Peyer's patch (tissue), 4 donors: Measurements from ENCODE around the gene MICB. TPM values are rescaled to one million over a fixed set of nuclear protein-coding genes. Genes with fewer than 3 reads are reported as not detected.
A peak's percentile ranks its signal among the peaks of the same experiment; 100 is the strongest.

Experiments
- DNase-seq, 3 donors: peaks; one replicate each; pipeline ENCODE4 v3.0.0-alpha.2; 2017 to 2019
- H3K27ac ChIP-seq, 4 donors: fragments of 200-600 bp; sonication (generic); one replicate each; pipeline ENCODE4 v1.5.1; 2016 to 2019
- H3K27me3 ChIP-seq, 2 donors: fragments of 200-600 bp; sonication (generic); one replicate each; pipeline ENCODE4 v1.5.1; 2019
- H3K36me3 ChIP-seq, 3 donors: fragments of 200-600 bp; sonication (generic); one replicate each; pipeline ENCODE4 v1.5.1; 2016 to 2019
- H3K4me1 ChIP-seq, 4 donors: fragments of 200-600 bp; sonication (generic); one replicate each; pipeline ENCODE4 v1.5.1; 2016 to 2019
- H3K4me3 ChIP-seq, 4 donors: fragments of 200-600 bp; sonication (generic); 1 replicate in 3 of 4; 2 replicates in 1 of 4; pipeline ENCODE4 v1.5.1; 2016 to 2019; ENCODE audit warnings: mild to moderate bottlenecking in 1 of 4
- H3K9me3 ChIP-seq, 4 donors: fragments of 200-600 bp; sonication (generic); one replicate each; pipeline ENCODE4 v1.5.1; 2016 to 2019; ENCODE audit warnings: mild to moderate bottlenecking in 1 of 4
- POLR2A ChIP-seq, 2 donors: fragments of 450-650 bp; IDR thresholded peaks; one replicate each; pipeline ENCODE4 v1.5.1; 2017; ENCODE audit warnings: antibody characterized with exemption in 2 of 2, mild to moderate bottlenecking in 2 of 2, moderate library complexity in 2 of 2
- total RNA-seq, 4 donors: library from RNA; depleted of rRNA; stranded (reverse); fragments of >200 nt; gene quantifications; one replicate each; pipeline ENCODE4 v1.1.0, GENCODE V29; 2016
- TF ChIP-seq, protein P1 (sequence below), 6 experiments: fragments of 450-650 bp in 4 of 6; fragments of 200-600 bp in 2 of 6; sonication (generic) in 1 of 6; IDR thresholded peaks; one replicate each; pipeline ENCODE4 v1.5.1; 2017 to 2019; ENCODE audit warnings: antibody characterized with exemption in 6 of 6, mild to moderate bottlenecking in 3 of 6, moderate library complexity in 1 of 6

MICB gene
- total RNA-seq, 4 donors from 2014 or later: 4.7 to 9.9 (median 8.0) TPM

DNA sequence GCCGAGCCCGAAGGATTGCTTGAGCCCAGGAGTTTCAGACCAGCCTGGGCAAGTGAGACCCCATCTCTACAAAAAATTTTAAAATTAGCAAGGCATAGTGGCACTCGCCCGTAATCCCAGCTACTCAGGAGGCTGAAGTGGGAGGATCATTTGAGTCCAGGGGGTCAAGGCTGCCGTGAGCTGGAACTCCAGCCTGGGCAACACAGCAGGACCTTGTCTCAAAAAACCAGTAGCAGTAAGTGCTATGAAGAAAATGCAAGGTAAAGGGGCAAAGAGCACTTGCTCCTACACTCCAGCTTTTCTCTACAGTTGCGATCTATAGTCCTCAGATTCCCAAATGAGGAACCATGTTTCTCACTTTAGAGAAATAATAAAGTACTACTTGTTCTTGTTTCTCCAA is 45.7 kb downstream of the MICB start:
- no peak overlapping the region for H3K27ac ChIP-seq
- H3K4me3 ChIP-seq: no peak overlapping the region
- peaks cover 0 to 16% (median 0%) of the 10 kb centered on the region in 3 donors for H3K36me3 ChIP-seq
- no peak for TF ChIP-seq POLR2A (IDR thresholded peaks at IDR 0.05)
- TF ChIP-seq, protein P1, sequence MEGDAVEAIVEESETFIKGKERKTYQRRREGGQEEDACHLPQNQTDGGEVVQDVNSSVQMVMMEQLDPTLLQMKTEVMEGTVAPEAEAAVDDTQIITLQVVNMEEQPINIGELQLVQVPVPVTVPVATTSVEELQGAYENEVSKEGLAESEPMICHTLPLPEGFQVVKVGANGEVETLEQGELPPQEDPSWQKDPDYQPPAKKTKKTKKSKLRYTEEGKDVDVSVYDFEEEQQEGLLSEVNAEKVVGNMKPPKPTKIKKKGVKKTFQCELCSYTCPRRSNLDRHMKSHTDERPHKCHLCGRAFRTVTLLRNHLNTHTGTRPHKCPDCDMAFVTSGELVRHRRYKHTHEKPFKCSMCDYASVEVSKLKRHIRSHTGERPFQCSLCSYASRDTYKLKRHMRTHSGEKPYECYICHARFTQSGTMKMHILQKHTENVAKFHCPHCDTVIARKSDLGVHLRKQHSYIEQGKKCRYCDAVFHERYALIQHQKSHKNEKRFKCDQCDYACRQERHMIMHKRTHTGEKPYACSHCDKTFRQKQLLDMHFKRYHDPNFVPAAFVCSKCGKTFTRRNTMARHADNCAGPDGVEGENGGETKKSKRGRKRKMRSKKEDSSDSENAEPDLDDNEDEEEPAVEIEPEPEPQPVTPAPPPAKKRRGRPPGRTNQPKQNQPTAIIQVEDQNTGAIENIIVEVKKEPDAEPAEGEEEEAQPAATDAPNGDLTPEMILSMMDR (IDR thresholded peaks at IDR 0.05): no peak
- peaks cover 0 to 49% (median 27%) of the 10 kb centered on the region in 4 donors for H3K4me1 ChIP-seq
- no peaks in the 10 kb centered on the region for H3K9me3 ChIP-seq
- DNase-seq: no peak
- H3K27me3 ChIP-seq: no peaks in the 10 kb centered on the region

DNA sequence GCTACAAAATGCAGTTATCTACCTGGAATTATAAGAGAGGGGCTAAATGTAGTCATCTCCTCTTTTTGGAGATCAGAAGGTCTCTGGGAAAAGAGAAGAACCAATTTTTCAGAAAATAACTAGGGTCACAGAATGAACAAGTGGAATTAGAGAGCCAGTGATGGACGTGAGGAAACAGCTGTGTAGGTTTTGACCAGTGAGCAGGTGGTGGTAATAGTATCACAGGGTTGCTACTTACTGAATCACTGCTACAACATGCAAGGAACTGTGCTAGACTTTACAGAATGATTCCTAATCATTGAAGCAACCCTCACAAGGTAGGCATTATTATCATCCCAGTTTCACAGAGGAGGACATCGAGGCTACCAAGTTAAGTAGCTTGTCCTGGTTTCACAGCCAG is 46.7 kb downstream of the MICB start:
- no peak for TF ChIP-seq POLR2A (IDR thresholded peaks at IDR 0.05)
- TF ChIP-seq, protein P1 (IDR thresholded peaks at IDR 0.05): no peak
- Histone ChIP-seq H3K9me3 (no peaks in the 10 kb centered on the region), H3K4me1 (peaks cover 0 to 39% (median 18%) of the 10 kb centered on the region in 4 donors), H3K36me3 (peaks cover 0 to 14% (median 0%) of the 10 kb centered on the region in 3 donors), H3K27ac (no peak overlapping the region), H3K4me3 (no peak overlapping the region), H3K27me3 (no peaks in the 10 kb centered on the region)
- no peak for DNase-seq

DNA sequence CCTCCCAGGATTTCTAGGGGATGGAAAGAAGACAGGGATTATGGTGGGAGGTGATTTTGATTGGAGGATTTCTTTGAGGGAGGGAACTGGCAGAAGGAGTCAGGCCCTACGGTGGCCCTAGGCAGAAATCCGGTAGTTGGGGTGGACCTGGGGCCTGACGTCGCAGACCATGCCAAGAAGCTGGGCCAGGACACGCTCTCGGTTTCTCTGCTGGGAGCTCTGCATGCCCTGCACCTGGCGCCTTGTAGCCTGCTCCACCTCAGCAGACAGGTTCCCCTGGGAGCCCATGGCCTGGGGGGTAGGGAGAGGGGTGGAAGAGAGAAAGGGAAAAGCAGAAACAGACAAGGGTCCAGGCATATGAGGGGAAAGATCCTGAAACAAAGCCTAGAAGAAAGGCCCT is 47.3 kb downstream of the MICB start:
- Histone ChIP-seq H3K4me1 (peaks cover 0 to 33% (median 12%) of the 10 kb centered on the region in 4 donors), H3K36me3 (peaks cover 0 to 13% (median 0%) of the 10 kb centered on the region in 3 donors), H3K27ac (no peak overlapping the region), H3K4me3 (no peak overlapping the region), H3K27me3 (no peaks in the 10 kb centered on the region), H3K9me3 (no peaks in the 10 kb centered on the region)
- no peak for DNase-seq
- no peak for TF ChIP-seq POLR2A (IDR thresholded peaks at IDR 0.05)
- TF ChIP-seq, protein P1 (IDR thresholded peaks at IDR 0.05): no peak

DNA sequence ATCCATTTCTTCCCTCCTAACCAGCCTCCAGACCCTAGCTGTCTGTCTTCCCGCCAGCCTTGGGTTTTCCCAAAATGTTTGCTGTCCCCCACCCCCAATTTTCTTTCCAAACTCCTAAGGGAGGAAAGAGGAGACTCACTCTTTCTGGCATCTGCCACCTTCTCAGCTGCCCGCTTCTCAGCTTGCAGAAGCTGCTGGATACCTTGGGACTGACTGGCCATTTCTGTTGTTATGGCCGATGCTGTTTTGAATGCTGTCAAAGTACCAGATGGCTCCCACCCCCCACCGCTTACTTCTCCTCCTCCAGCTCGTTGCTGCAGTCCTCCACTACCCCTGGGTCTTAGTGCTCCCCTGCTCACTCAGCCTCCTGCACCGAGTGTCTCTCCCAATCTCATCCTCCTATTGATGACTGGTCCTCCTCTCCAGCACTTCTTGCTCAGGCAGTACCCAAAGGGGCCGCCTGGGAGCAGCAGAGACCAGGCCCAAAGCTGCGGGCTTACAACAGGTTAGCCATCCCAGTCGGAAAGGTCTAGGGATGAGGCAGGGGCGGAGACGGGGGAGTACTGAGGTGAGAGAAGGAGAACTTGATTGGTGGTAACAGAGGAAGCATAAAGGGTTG is 48.5 kb downstream of the MICB start, which contains the start of gene ATP6V1G2:
Gene ATP6V1G2, minus strand, starts transcription at position 270 of the 619 bp plus-strand sequence. Its CDS starts 49 bp downstream, at position 221.
- TF ChIP-seq POLR2A (IDR thresholded peaks at IDR 0.05): peak in 1 of 2 donors; percentile 24
- TF ChIP-seq, protein P1 (IDR thresholded peaks at IDR 0.05): peak; percentile 92 to 99 (median 98)
- Histone ChIP-seq H3K27ac (peak within 1 kb of the TSS; percentile 74 to 82 (median 79)), H3K4me1 (peaks cover 0 to 27% (median 9%) of the 10 kb centered on the region in 4 donors), H3K27me3 (no peaks in the 10 kb centered on the region), H3K9me3 (no peaks in the 10 kb centered on the region), H3K36me3 (peaks cover 0 to 25% (median 0%) of the 10 kb centered on the region in 3 donors), H3K4me3 (peak within 1 kb of the TSS; percentile 31 to 59 (median 44))
- DNase-seq: peak; percentile 90 to 96 (median 93)

DNA sequence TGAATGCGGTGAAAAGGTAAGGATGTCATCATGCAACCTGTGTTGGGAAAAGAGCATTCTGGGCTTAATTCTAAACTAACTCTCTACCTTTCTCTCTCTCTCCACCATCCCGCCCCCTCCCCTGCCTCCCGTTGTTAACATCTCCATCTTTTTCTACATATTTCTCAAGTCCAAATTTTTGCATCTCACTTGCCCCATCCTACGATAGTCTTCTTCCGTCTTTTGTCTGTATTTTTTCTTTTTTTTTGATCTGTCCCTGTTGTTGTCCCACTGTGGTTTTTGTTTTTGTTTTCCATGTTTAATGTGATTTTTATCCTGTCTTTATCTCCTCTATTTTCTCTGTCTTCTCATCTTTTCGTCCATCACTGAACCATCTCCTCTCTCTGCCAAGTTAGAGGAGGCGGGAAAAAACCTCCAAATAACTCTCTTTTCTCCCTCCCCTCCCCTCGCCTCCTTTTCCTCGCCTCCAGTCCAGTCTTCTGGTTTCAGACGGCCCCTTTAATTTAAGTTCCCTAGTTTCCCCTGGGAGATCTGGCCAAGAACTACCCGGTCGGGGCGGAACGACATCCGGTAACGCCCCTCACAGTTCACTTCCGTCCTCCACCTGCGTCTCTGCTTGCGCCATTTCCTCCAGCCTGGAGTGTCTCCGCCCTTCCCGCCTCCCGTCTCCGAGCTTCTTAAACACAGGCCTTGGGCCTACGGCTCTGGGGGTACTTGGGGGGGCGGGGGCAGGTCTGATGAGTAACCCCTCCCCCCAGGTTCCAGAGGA is 49.2 kb downstream of the MICB start, which contains the start of gene NFKBIL1:
Gene NFKBIL1, plus strand, starts transcription at position 651 of the 769 bp plus-strand sequence. Its CDS starts 87 bp downstream, at position 738.
- no peaks in the 10 kb centered on the region for H3K27me3 ChIP-seq
- peaks cover 0 to 27% (median 9%) of the 10 kb centered on the region in 4 donors for H3K4me1 ChIP-seq
- H3K9me3 ChIP-seq: no peaks in the 10 kb centered on the region
- peak; percentile 93 to 98 (median 94) for DNase-seq
- peak within 1 kb of the TSS; percentile 74 to 82 (median 79) for H3K27ac ChIP-seq
- H3K36me3 ChIP-seq: peaks cover 0 to 26% (median 0%) of the 10 kb centered on the region in 3 donors
- H3K4me3 ChIP-seq: peak within 1 kb of the TSS; percentile 31 to 59 (median 44)
- TF ChIP-seq POLR2A (IDR thresholded peaks at IDR 0.05): no peak
- TF ChIP-seq, protein P1 (IDR thresholded peaks at IDR 0.05): peak in 1 of 6 experiments; percentile 12
